Stomach (tissue), 9 donors: Measurements from ENCODE around the gene KLHL36. TPM values are rescaled to one million over a fixed set of nuclear protein-coding genes. Genes with fewer than 3 reads are reported as not detected.

ENCODE experiments used
- DNase-seq, 2 donors: peaks; one replicate each; pipeline versions ENCODE4 v3.0.0 to v3.0.0-alpha.2; 2013 to 2019
- H3K27ac ChIP-seq, 5 donors: fragments of 200-600 bp in 4 of 5; sonication (generic) in 4 of 5; one replicate each; pipeline ENCODE4 v1.5.1; 2013 to 2019; ENCODE audit warnings: mild to moderate bottlenecking in 1 of 5, moderate library complexity in 1 of 5
- H3K27me3 ChIP-seq, 3 donors: fragments of 200-600 bp; sonication (generic); one replicate each; pipeline ENCODE4 v1.5.1; 2017 to 2019; ENCODE audit warnings: mixed run types in 1 of 3
- H3K36me3 ChIP-seq, 4 donors: fragments of 200-600 bp; sonication (generic); 1 replicate in 3 of 4; 2 replicates in 1 of 4; pipeline ENCODE4 v1.5.1; 2016 to 2019
- H3K4me1 ChIP-seq, 4 donors: fragments of 200-600 bp; sonication (generic); one replicate each; pipeline ENCODE4 v1.5.1; 2016 to 2019
- H3K4me3 ChIP-seq, 4 donors: fragments of 200-600 bp; sonication (generic) in 3 of 4; one replicate each; pipeline ENCODE4 v1.5.1; 2016 to 2019; ENCODE audit warnings: mild to moderate bottlenecking in 1 of 4
- H3K9me3 ChIP-seq, 4 donors: fragments of 200-600 bp; sonication (generic); one replicate each; pipeline ENCODE4 v1.5.1; 2016 to 2019
- EP300 ChIP-seq: sonication (generic); formaldehyde crosslinking; IDR thresholded peaks from one replicate; pipeline ENCODE4 v1.6.1; 2017; ENCODE audit warnings: antibody characterized with exemption
- POLR2A ChIP-seq, 4 donors: fragments of 450-650 bp; IDR thresholded peaks; one replicate each; pipeline ENCODE4 v1.6.1; 2016; ENCODE audit warnings: antibody characterized with exemption in 4 of 4, control low read depth in 2 of 4, mild to moderate bottlenecking in 1 of 4, moderate library complexity in 1 of 4
- POLR2AphosphoS5 ChIP-seq, 3 donors: sonication (generic); formaldehyde crosslinking; IDR thresholded peaks; one replicate each; pipeline ENCODE4 v1.6.1; 2016; ENCODE audit warnings: antibody characterized with exemption in 3 of 3
- WGBS, 5 donors: extraction: QIAGEN DNeasy Blood & Tissue Kit in 3 of 5; methylation state at CpG; one replicate each; pipeline versions ENCODE4 v1.1.5 to v1.1.7; 2013 to 2018; 5-methylcytosine and 5-hydroxymethylcytosine counted together
- intact Hi-C: fragments of 100-400 bp; cut with DNase I; formaldehyde crosslinking; loops from one replicate; pipeline ENCODE4 v1.15.1; 2023; ENCODE audit warnings: low total_unique reads
- polyA plus RNA-seq, 3 donors: library from polyadenylated mRNA; stranded (reverse); fragments of 200-250 nt; gene quantifications; one replicate each; pipeline ENCODE4 v1.2.3, GENCODE V29; 2013
- total RNA-seq, 5 donors: library from RNA; depleted of rRNA; stranded (reverse); fragments of >200 nt; gene quantifications; one replicate each; pipeline versions ENCODE4 v1.1.0 to v1.2.3, GENCODE V29; 2014 to 2016
- TF ChIP-seq, protein P1 (sequence below), 7 experiments: fragments of 450-650 bp in 4 of 7; fragments of 200-600 bp in 3 of 7; sonication (generic) in 3 of 7; IDR thresholded peaks; one replicate each; pipeline ENCODE4 v1.5.1; 2016 to 2019; ENCODE audit warnings: antibody characterized with exemption in 7 of 7, control low read depth in 2 of 7, mild to moderate bottlenecking in 1 of 7
- donor health status: healthy with polysubstance abuse.
- donor health status: Bipolar disorder and iron deficiency.
- donor health status: healthy.

KLHL36 gene
- total and polyA plus RNA-seq, 8 donors: 10.5 to 62.4 (median 35.3) TPM

- H3K27me3 ChIP-seq: no peaks in the 10 kb centered on the region
- DNase-seq: no peak
- peak overlapping the region in 4 of 5 donors; percentile 44 to 72 (median 59) for H3K27ac ChIP-seq
- WGBS, 5 donors: 67 to 83% (median 76%) methylated on average over 6 of the region's 6 CpGs
- H3K4me3 ChIP-seq: no peak overlapping the region
- TF ChIP-seq EP300 (no peak), POLR2AphosphoS5 (IDR thresholded peaks at IDR 0.05) (no peak), POLR2A (IDR thresholded peaks at IDR 0.05) (no peak)
- TF ChIP-seq, protein P1, sequence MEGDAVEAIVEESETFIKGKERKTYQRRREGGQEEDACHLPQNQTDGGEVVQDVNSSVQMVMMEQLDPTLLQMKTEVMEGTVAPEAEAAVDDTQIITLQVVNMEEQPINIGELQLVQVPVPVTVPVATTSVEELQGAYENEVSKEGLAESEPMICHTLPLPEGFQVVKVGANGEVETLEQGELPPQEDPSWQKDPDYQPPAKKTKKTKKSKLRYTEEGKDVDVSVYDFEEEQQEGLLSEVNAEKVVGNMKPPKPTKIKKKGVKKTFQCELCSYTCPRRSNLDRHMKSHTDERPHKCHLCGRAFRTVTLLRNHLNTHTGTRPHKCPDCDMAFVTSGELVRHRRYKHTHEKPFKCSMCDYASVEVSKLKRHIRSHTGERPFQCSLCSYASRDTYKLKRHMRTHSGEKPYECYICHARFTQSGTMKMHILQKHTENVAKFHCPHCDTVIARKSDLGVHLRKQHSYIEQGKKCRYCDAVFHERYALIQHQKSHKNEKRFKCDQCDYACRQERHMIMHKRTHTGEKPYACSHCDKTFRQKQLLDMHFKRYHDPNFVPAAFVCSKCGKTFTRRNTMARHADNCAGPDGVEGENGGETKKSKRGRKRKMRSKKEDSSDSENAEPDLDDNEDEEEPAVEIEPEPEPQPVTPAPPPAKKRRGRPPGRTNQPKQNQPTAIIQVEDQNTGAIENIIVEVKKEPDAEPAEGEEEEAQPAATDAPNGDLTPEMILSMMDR (IDR thresholded peaks at IDR 0.05): no peak
- H3K9me3 ChIP-seq: no peaks in the 10 kb centered on the region
- intact Hi-C loops: no loop called here
- peaks cover 37 to 90% (median 56%) of the 10 kb centered on the region in 4 donors for H3K4me1 ChIP-seq
- H3K36me3 ChIP-seq: peaks cover 0 to 30% (median 2%) of the 10 kb centered on the region in 4 donors
These were observed 38.6 kb upstream of the KLHL36 start for GRCh38 chr16:84609563-84610177.

- peaks cover 0 to 30% (median 2%) of the 10 kb centered on the region in 4 donors for H3K36me3 ChIP-seq
- no peaks in the 10 kb centered on the region for H3K9me3 ChIP-seq
- peak overlapping the region in 3 of 5 donors; percentile 47 to 72 (median 51) for H3K27ac ChIP-seq
- 78 to 96% (median 92%) methylated on average over 1 of the region's 1 CpG for WGBS, 5 donors
- intact Hi-C loops: no loop called here
- TF ChIP-seq, protein P1 (IDR thresholded peaks at IDR 0.05): no peak
- TF ChIP-seq EP300: no peak
- no peak for TF ChIP-seq POLR2AphosphoS5 (IDR thresholded peaks at IDR 0.05)
- no peak for TF ChIP-seq POLR2A (IDR thresholded peaks at IDR 0.05)
- DNase-seq: no peak
- peaks cover 39 to 90% (median 58%) of the 10 kb centered on the region in 4 donors for H3K4me1 ChIP-seq
- H3K27me3 ChIP-seq: no peaks in the 10 kb centered on the region
- H3K4me3 ChIP-seq: no peak overlapping the region
These were observed 37.9 kb upstream of the KLHL36 start for GRCh38 chr16:84610376-84610775.

DNA sequence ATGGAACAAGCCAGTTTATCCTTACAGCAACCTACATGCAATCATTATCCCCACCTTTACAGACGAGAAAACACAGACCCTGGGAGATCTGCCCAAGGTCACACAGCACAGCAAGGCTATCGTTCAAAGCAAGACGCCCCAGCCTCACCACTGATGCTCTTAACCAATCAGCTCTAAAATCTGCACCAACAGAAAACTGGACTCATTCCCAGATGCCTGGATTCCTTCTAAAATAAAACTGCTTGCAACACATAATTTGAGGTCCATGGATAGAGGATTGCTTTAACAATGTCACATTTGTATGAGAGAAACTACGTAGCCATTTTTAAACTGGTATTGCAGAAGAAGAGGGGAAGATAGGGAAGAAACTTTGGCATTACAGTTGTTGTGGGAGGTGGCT is 37.3 kb upstream of the KLHL36 start:
- no peak overlapping the region for H3K4me3 ChIP-seq
- H3K27ac ChIP-seq: peak overlapping the region in 1 of 5 donors; percentile 51
- intact Hi-C loops: no loop called here
- DNase-seq: peak in 1 of 2 donors; percentile 74
- 29 to 58% (median 39%) methylated on average over 4 of the region's 4 CpGs for WGBS, 5 donors
- no peaks in the 10 kb centered on the region for H3K27me3 ChIP-seq
- peaks cover 0 to 29% (median 2%) of the 10 kb centered on the region in 4 donors for H3K36me3 ChIP-seq
- peaks cover 43 to 93% (median 63%) of the 10 kb centered on the region in 4 donors for H3K4me1 ChIP-seq
- TF ChIP-seq POLR2AphosphoS5 (IDR thresholded peaks at IDR 0.05) (no peak), POLR2A (IDR thresholded peaks at IDR 0.05) (no peak), EP300 (no peak)
- TF ChIP-seq, protein P1 (IDR thresholded peaks at IDR 0.05): no peak
- no peaks in the 10 kb centered on the region for H3K9me3 ChIP-seq

DNA sequence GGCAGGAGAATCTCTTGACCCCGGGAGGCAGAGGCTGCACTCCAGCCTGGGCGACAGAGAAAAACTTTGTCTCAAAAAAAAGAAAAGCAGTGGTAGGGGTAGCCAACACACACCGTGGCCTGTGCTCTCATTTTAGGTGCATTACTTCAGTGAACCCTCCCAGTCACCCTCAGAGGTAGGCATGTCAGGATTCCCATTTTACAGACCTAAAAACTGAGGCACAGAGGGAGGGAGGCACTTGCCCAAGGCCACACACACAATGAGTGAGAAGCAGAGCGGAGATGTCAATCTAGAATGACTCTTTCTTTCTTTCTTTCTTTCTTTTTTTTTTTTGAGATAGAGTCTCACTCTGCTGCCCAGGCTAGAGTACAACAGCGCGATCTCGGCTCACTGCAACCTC is 35.6 kb upstream of the KLHL36 start:
- Histone ChIP-seq H3K4me1 (peaks cover 51 to 92% (median 70%) of the 10 kb centered on the region in 4 donors), H3K27me3 (no peaks in the 10 kb centered on the region), H3K9me3 (no peaks in the 10 kb centered on the region), H3K36me3 (peaks cover 0 to 16% (median 0%) of the 10 kb centered on the region in 4 donors), H3K4me3 (no peak overlapping the region), H3K27ac (peak overlapping the region in 1 of 5 donors; percentile 13)
- WGBS, 5 donors: 95 to 99% (median 96%) methylated on average over 7 of the region's 7 CpGs
- TF ChIP-seq EP300 (no peak), POLR2A (IDR thresholded peaks at IDR 0.05) (no peak), POLR2AphosphoS5 (IDR thresholded peaks at IDR 0.05) (no peak)
- TF ChIP-seq, protein P1 (IDR thresholded peaks at IDR 0.05): no peak
- no peak for DNase-seq
- intact Hi-C loops: no loop called here
